Stimulated activated CD4-positive, alpha-beta T cell treated with anti-CD3 and anti-CD28 coated beads, Interleukin-1b, Interleukin-23, amount 100 ng/mL, for 24 hours (primary cell): ENCODE results near the gene KRTAP5-1.
"Not testable (repeated sequence)": the region's sequence is repeated elsewhere in the genome, so short reads cannot be mapped to it uniquely, and the experiment has no call there.

Experiments
- DNase-seq, 4 experiments: peaks; one replicate each; pipeline ENCODE4 v3.0.0-alpha.2; 2020; ENCODE audit warnings: low read depth in 4 of 4, low spot score in 1 of 4

Gene KRTAP5-1

DNA sequence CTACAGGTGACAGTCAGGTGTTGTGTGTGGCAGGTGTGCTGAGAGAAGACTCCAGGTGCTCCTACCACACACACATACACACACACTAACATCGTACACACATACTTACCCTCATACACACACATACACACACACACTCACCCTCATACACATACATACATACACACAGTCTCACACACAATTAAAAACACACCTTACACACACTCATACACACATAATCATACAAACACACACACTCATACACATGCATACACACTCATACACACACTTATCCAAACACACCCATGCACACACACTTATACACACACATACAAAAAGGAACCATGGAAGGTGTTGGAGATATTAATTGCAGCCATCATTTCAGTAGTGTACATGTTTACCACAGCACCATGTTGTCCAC, 18.5 kb upstream of the KRTAP5-1 start:
- no peak for DNase-seq

GRCh38 chr11:1601663-1602062, 16.6 kb upstream of the KRTAP5-1 start:
- not testable (repeated sequence) for DNase-seq

GRCh38 chr11:1600626-1601025, 15.5 kb upstream of the KRTAP5-1 start:
- DNase-seq: no peak

GRCh38 chr11:1598816-1599215, 13.7 kb upstream of the KRTAP5-1 start:
- no peak for DNase-seq

- not testable (repeated sequence) for DNase-seq
These were observed 13.3 kb upstream of the KRTAP5-1 start for GRCh38 chr11:1598406-1598805.

DNA sequence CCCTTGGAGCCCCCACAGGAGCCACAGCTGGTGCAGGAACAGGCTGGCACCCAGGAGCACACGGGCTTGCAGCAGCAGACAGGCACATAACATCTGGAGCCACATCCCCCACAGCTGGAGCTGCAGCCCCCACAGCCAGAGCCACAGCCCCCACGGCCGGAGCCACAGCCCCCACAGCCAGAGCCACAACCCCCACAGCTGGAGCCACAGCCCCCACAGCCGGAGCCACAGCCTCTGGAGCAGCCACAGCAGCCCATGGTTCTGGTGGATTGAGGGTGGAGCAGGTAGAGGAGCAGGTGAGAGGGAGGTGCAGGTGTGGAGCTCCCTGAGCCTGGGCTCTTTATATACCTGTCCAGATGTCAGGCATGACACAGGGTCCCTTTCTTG, 12.9 kb upstream of the KRTAP5-1 start, which contains the start of gene KRTAP5-2:
TSS of gene KRTAP5-2 (minus strand) at position 301 of the 387 bp plus-strand sequence. CDS start at position 257, 44 bp downstream.
- no peak for DNase-seq

- no peak for DNase-seq
These were observed 12.4 kb upstream of the KRTAP5-1 start for GRCh38 chr11:1597331-1597993.

DNA sequence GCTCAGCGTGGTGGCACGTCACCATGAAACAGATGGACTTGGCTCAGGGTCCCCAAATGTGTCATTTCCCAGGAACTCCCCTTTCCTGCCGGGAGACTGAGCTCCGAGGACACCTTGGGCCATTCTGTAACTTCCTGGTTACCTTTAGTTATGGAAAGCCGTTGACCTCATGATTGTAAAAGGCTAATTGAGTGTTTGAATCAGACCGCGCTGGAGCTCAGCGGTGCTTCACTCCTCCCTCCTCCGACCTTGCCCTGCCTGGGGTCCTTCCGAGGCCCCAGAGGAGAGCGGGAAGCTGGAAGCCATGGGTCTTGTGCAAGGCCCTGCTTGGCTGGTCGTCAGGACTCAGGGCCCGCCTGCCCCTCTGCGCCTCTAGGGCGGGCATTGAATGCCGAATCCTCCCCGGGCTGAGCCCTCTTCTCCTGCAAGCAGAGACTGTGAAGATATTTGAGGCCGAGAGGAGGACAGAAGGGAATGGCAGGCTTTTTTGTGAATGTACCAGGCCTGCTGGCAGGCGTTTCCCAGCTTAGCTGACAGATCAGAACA, 11.6 kb upstream of the KRTAP5-1 start:
- DNase-seq: not testable (repeated sequence)

GRCh38 chr11:1595994-1596575, 11.0 kb upstream of the KRTAP5-1 start:
- not testable (repeated sequence) for DNase-seq

DNA sequence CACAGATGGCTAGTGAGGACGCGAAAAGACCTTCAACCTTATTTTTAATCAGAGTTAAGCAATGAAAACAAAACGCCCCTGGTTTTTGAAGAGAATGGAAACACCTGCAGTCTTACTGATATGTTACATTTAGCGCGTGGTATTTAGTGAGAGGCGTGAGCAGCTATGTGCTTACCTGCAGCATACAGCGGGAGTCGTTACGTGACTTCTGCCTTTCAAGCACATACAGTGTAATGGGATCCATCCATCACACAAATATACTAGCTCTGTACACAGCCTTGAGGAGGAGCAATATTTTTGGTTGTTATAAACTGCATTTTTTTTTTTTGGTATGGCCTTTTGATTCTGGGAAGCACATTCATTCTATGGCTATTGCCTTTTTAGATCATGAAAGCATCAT, 7.5 kb upstream of the KRTAP5-1 start:
- DNase-seq: no peak

GRCh38 chr11:1589996-1590395, 4.9 kb upstream of the KRTAP5-1 start:
- no peak for DNase-seq

DNA sequence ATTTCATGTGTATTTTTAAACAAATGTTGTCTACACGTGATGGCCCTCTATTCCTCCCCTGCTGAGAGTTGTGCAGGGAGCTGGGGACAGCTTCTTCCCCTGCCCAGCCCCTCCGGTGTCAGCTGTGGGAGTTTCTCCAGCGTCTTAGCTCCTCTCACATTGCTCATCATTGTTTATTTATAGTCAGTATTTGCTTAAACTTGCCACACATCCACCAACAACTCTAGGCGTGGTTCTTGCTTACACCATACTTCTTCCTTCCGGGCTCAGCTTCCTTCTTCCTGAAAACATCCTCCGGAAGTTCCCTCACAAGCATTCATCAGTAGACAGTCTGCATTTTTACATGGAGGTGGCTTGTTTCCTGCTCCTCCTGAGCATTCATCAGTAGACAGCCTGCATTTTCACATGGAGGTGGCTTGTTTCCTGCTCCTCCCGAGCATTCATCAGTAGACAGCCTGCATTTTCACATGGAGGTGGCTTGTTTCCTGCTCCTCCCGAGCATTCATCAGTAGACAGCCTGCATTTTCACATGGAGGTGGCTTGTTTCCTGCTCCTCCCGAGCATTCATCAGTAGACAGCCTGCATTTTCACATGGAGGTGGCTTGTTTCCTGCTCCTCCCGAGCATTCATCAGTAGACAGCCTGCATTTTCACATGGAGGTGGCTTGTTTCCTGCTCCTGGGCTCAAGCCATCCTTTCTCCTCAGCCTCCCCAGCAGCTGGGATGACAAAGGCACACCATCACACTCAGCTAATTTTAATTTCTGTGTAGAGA, 4.3 kb upstream of the KRTAP5-1 start:
- DNase-seq: not testable (repeated sequence)

GRCh38 chr11:1586699-1587098, 1.6 kb upstream of the KRTAP5-1 start:
- DNase-seq: no peak

- not testable (repeated sequence) for DNase-seq
These were observed 2.2 kb downstream of the KRTAP5-1 start for GRCh38 chr11:1582909-1583308.

DNA sequence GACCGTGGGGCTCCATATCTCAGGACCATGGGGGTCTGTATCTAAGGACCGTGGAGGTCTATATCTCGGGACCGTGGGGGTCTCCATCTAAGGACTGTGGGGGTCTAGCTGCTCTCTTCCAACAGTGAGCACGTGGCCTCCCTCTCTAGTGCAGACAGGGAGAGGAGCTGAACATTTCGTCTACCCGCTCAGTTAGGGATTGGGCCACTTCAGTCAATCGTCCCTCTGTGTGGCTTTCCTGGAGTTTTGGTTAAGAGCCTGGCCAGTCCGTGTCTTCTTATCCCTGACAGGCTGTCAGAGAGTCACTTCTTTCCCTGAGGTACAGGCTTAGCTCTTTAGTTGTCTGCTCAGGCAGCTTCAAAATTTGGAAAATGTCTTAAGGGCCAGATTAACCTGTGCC, 3.1 kb downstream of the KRTAP5-1 start:
- no peak for DNase-seq

GRCh38 chr11:1576825-1577224, 8.3 kb downstream of the KRTAP5-1 start:
- DNase-seq: no peak

- DNase-seq: not testable (repeated sequence)
These were observed 9.3 kb downstream of the KRTAP5-1 start for GRCh38 chr11:1575756-1576155.

- no peak for DNase-seq
These were observed 10.2 kb downstream of the KRTAP5-1 start for GRCh38 chr11:1574933-1575242.

DNA sequence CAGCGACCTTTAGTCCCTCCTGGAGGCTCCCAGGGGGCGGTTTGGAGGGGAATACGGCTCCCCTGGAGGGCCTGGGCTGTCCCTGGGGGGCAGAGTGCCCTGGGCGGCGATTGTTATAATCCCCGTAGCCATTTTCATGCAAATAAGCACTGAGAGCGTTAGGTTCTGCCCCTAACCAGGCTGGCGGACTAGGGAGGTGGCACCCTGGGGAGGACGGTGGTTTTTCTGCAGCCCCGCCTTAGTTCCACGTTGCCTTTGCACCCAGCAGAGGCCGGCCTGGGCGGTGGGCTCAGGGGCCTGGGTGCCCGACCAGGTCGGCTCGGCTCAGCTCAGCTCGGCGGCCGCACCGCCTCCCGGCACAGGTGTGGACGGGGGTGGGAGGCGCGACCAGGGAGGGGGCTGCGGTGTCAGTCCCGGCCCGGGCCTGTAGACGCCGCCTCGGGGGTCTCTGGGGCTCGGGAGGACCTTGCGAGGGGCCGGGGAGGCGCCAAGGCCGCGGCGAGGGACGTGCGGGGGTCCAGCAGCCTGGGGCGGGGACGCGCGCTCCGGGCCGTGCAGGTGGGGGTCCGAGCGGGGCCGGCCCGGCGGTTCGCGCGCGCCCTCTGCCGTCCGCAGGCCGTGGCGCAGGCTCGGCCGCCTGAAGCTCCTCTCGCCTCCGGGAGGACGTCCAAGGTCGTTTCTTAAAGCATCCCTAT, 10.7 kb downstream of the KRTAP5-1 start:
- DNase-seq: no peak

DNA sequence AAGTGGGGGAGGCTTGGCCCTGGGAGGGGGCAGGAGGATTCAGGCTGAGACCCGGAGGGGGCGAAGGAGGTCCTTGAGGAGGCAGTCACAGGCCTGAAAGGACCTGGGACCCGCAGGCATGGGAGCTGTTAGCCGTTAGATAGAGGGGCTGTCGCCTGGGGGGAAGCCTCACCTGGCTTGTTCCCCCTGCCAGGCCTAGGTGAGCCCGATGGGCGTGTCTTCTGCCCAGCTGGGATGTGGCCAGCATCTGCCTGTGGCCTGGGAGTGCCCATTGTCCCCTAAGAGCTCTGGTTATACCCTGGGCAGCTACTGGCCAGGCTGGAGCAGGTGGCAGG, 11.2 kb downstream of the KRTAP5-1 start:
- DNase-seq: no peak

GRCh38 chr11:1573077-1573902, 11.8 kb downstream of the KRTAP5-1 start:
- no peak for DNase-seq
